GM21381 (cell line): ENCODE data around the gene ATXN3.
"Not testable (repeated sequence)": the region's sequence is repeated elsewhere in the genome, so short reads cannot be mapped to it uniquely, and the experiment has no call there.

Source experiments
- ATAC-seq: cut with Tn5 transposase; IDR thresholded peaks from one replicate; pipeline ENCODE4 v1.9.1; 2021; ENCODE audit warnings: mild to moderate bottlenecking, moderate library complexity; ENCODE audit not compliant: unreplicated experiment

ATXN3 gene

GRCh38 chr14:92074555-92074954, 31.8 kb downstream of the ATXN3 start:
- no peak for ATAC-seq

GRCh38 chr14:92058006-92058917, 48.1 kb downstream of the ATXN3 start:
- no peak for ATAC-seq

GRCh38 chr14:92049781-92050180, 56.6 kb downstream of the ATXN3 start:
- ATAC-seq, result no peak

DNA sequence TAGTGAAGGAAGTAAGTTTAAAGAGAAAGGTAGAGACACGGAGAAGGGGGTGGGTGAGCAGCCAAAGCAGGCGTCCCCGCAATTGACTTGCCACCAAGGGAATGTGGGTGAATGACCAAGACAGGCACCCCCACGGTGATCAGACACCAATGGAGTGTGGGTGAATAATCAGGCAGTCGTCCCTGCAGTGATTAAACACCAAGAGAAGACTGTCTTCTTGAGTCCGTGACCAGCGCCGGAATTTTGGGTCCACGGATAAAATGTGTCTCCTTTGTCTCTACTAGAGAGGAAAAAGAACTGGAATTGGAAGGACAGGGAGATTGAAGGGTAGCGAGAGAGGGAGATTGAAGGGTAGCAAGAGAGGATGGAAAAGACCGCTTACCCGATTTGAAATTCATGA, 57.2 kb downstream of the ATXN3 start:
- ATAC-seq, result not testable (repeated sequence)

- ATAC-seq, result not testable (repeated sequence)
Observed at GRCh38 chr14:92045904-92046303, 60.5 kb downstream of the ATXN3 start.

- not testable (repeated sequence) for ATAC-seq
Observed at GRCh38 chr14:92041766-92042165, 64.6 kb downstream of the ATXN3 start.

DNA sequence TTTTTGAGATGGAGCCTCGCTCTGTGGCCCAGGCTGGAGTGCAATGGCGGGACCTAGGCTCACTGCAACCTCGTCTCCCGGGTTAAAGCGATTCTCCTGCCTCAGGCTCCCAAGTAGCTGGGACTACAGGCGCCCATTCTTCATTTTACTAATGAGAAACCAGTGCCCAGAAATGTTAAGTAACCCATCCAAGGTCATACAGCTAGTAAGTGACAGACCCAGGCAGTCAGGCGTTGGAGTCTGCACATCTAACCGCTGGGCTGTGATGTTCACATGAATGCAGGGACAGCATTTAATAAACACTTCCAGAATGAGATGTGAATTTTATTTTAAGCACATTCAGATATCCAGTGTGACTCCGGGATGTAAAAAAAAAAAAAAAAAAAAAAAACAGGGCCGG, 65.2 kb downstream of the ATXN3 start:
- ATAC-seq, result no peak

DNA sequence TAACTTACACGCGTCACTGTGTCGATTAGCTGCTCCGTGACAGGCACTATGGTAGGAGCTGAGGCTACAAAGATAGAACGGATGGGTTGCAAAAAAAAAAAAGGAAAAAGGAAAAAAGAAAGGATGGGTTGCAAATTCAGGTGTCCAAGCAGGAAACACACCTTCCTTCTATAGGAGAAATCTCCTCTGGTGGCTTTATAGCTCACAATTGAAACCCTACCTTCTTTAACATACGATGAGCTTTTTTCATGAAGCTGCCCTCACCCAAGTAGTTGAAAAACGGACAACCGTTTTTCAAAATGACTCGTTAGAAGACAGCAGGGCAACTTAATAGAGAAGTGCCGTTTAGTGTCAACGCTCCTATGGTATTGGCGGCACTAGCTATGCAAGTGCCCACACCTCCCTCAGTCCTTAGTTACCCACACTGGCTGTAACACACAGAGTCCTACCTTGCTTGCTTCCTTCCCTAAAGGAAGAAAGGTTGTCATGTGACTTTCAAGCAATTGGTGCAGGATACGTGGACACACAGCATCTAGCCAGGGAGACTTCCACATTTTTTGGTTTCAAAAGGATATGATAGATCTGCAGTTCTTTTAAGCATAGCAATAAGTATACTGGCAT, 65.8 kb downstream of the ATXN3 start:
- peak; percentile 14 for ATAC-seq

GRCh38 chr14:92039719-92040430, 66.5 kb downstream of the ATXN3 start, which contains the start of gene TRIP11:
TRIP11 (minus strand) TSS chr14:92040059; CDS start chr14:92039685, 374 bp downstream.
- ATAC-seq, result peak; percentile 97

- peak; percentile 11 for ATAC-seq
Observed at GRCh38 chr14:92039063-92039718, 67.2 kb downstream of the ATXN3 start.

DNA sequence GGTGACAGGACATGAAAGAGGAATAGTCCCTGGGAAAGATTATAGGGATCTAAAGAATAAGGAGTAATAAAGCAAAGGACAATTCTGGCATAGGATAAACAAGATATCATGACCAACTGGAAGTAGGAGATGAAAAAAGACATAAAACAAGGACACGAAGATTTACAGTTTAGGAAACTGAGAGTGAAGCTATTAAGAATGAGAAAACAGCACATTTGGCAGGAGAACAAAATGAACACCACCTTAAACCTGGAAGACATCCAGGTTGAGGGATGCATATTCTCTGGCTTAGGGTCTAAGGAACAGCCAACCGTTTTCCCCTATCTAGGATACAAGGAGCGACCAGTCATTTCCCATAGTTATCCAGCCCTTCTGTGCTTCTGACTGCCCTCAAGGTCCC, 68.4 kb downstream of the ATXN3 start:
- no peak for ATAC-seq

DNA sequence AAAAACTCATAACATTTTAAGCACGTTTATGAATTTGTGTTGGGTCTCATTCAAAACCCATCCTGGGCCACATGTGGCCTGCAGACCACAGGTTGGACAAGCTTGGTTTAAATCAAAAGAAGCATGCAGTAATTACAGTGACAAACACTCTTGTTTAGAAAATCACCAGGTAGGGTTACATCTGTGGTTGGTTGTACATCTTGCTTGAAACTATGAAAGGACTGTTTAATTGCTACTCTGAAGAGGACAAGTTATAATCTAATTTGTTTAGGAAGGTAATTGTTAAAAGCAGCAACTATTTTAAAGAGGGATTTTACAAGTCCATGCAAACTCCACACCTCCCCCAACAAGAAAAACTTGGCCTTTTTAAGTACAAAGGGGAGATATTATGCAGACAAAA, 70.5 kb downstream of the ATXN3 start:
- no peak for ATAC-seq

DNA sequence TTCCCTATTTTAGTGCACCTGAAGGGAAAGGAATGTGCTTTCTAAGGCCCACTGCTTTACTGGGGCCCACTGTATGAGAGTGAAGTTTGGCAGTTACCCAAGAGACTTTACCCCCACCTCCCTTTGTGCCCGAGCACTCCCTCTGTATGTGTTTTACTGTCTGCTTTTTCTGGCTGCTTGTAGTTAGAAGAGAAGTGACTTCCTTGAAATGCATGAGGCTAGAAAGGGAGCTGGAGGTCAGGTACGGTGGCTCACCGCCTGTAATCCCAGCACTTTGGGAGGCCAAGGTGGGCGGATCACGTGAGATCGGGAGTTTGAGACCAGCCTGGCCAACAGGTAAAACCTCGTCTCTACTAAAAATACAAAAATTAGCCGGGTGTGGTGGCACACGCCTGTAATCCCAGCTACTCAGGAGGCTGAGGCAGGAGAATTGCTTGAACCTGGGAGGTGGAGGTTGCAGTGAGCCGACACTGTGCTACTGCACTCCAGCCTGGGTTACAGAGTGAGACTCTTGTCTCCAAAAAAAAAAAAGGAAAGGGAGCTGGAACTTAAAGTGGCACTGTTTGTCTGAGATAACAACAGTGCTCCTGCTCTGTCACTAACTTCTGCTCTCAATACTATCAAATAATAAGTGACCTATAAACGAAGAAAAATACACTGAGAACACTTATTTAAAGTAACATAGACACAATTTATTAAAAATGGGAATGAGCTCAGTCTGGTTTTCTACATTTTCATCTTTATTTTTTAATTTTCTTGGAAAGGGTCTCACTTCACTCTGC, 72.3 kb downstream of the ATXN3 start:
- no peak for ATAC-seq

GRCh38 chr14:92033433-92033832, 72.9 kb downstream of the ATXN3 start:
- no peak for ATAC-seq

DNA sequence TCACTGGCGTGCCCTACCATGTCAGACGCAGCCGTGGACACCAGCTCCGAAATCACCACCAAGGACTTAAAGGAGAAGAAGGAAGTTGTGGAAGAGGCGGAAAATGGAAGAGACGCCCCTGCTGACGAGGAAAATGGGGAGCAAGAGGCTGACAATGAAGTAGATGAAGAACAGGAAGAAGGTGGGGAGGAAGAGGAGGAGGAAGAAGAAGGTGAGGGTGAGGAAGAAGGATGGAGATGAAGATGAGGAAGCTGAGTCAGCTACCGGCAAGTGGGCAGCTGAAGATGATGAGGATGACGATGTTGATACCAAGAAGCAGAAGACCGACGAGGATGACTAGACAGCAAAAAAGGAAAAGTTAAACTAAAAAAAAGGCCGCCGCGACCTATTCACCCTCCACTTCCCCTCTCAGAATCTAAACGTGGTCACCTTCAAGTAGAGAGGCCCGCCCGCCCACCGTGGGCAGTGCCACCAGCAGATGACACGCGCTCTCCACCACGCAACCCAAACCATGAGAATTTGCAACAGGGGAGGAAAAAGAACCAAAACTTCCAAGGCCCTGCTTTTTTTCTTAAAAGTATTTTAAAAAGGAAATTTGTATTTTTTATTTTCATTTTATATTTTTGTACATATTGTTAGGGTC, 79.7 kb downstream of the ATXN3 start:
- no peak for ATAC-seq

DNA sequence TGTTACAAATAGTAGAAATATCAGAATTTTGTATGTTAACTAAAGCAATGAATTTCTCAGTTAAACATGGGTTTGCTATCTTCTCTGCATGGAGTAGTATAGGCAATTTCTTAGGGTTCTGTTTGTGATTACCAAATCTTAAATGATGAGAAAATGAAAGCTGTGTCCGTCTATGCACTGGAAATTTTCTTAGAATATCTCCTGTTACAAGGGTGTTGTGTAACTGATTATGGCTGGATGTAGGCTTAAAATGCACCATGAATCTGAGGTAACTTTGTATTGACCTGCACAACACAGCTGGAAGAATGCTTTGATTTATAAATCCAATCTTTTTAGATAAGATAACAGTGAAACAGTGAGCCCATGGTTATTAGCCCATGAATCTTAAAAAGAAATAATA, 84.3 kb downstream of the ATXN3 start:
- no peak for ATAC-seq

- no peak for ATAC-seq
Observed at GRCh38 chr14:92021523-92021922, 84.9 kb downstream of the ATXN3 start.

- no peak for ATAC-seq
Observed at GRCh38 chr14:92014040-92014439, 92.3 kb downstream of the ATXN3 start.

- no peak for ATAC-seq
Observed at GRCh38 chr14:92012121-92012748, 94.1 kb downstream of the ATXN3 start.
